Progenitor cell of endocrine pancreas (in vitro differentiated cells): Measurements from ENCODE around the gene IPO5. TPM values are rescaled to one million over a fixed set of nuclear protein-coding genes. Genes with fewer than 3 reads are reported as not detected.

Source experiments
- DNase-seq: peaks from one replicate; pipeline ENCODE4 v3.0.0; 2021; ENCODE audit warnings: low spot score; ENCODE audit not compliant: unreplicated experiment
- H3K27ac Mint-ChIP-seq: 2 replicates; pipeline ENCODE4 v1.8.0; 2021; ENCODE audit warnings: mild to moderate bottlenecking, moderate library complexity, mixed read lengths
- H3K27me3 Mint-ChIP-seq: 2 replicates; pipeline ENCODE4 v1.8.0; 2021; ENCODE audit warnings: mixed read lengths
- H3K36me3 Mint-ChIP-seq: 2 replicates; pipeline ENCODE4 v1.8.0; 2022; ENCODE audit warnings: mixed read lengths; ENCODE audit not compliant: insufficient read depth
- H3K4me1 Mint-ChIP-seq: 2 replicates; pipeline ENCODE4 v1.8.0; 2021; ENCODE audit warnings: low read depth, mixed read lengths
- H3K4me3 Mint-ChIP-seq: 2 replicates; pipeline ENCODE4 v1.8.0; 2021; ENCODE audit warnings: low read depth, mild to moderate bottlenecking, moderate library complexity, mixed read lengths
- H3K9me3 Mint-ChIP-seq: 2 replicates; pipeline ENCODE4 v1.8.0; 2021; ENCODE audit warnings: low read depth, mixed read lengths
- CTCF ChIP-seq: fragments of 200-600 bp; sonication (generic); IDR thresholded peaks from one replicate; pipeline ENCODE4 v1.5.0; 2021; ENCODE audit warnings: antibody characterized with exemption, mild to moderate bottlenecking; ENCODE audit not compliant: unreplicated experiment
- total RNA-seq: library from RNA; stranded (reverse); gene quantifications from 2 replicates; pipeline ENCODE4 v1.2.1, GENCODE V29; 2021

Gene IPO5
- total RNA-seq, 1 donor from 2014 or later, result 208 TPM

- Mint-ChIP-seq H3K4me1 (peaks cover 10% of the 10 kb centered on the region), H3K27ac (no peak overlapping the region), H3K4me3 (no peak overlapping the region), H3K27me3 (no peaks in the 10 kb centered on the region), H3K9me3 (no peaks in the 10 kb centered on the region), H3K36me3 (peaks cover 1% of the 10 kb centered on the region)
- no peak for TF ChIP-seq CTCF
- DNase-seq, result no peak
Observed at GRCh38 chr13:98065468-98065867, 112.0 kb downstream of the IPO5 start.

- Mint-ChIP-seq H3K9me3 (no peaks in the 10 kb centered on the region), H3K36me3 (peaks cover 1% of the 10 kb centered on the region), H3K4me1 (peaks cover 10% of the 10 kb centered on the region), H3K4me3 (no peak overlapping the region), H3K27ac (no peak overlapping the region), H3K27me3 (no peaks in the 10 kb centered on the region)
- no peak for DNase-seq
- no peak for TF ChIP-seq CTCF
Observed at GRCh38 chr13:98066636-98067035, 113.2 kb downstream of the IPO5 start.

- Mint-ChIP-seq H3K36me3 (peaks cover 1% of the 10 kb centered on the region), H3K27ac (no peak overlapping the region), H3K4me1 (peaks cover 10% of the 10 kb centered on the region), H3K27me3 (no peaks in the 10 kb centered on the region), H3K4me3 (no peak overlapping the region), H3K9me3 (no peaks in the 10 kb centered on the region)
- DNase-seq, result no peak
- no peak for TF ChIP-seq CTCF
Observed at GRCh38 chr13:98068521-98068920, 115.0 kb downstream of the IPO5 start.

- no peak for TF ChIP-seq CTCF
- no peak for DNase-seq
- H3K4me3 Mint-ChIP-seq, result no peak overlapping the region
- H3K36me3 Mint-ChIP-seq, result no peaks in the 10 kb centered on the region
- peaks cover 10% of the 10 kb centered on the region for H3K4me1 Mint-ChIP-seq
- no peak overlapping the region for H3K27ac Mint-ChIP-seq
- no peaks in the 10 kb centered on the region for H3K27me3 Mint-ChIP-seq
- H3K9me3 Mint-ChIP-seq, result no peaks in the 10 kb centered on the region
Observed at GRCh38 chr13:98069985-98070384, 116.5 kb downstream of the IPO5 start.

GRCh38 chr13:98071316-98071715 is 117.8 kb downstream of the IPO5 start:
- H3K9me3 Mint-ChIP-seq, result no peaks in the 10 kb centered on the region
- no peaks in the 10 kb centered on the region for H3K36me3 Mint-ChIP-seq
- DNase-seq, result no peak
- no peak overlapping the region for H3K27ac Mint-ChIP-seq
- H3K27me3 Mint-ChIP-seq, result no peaks in the 10 kb centered on the region
- no peak for TF ChIP-seq CTCF
- no peak overlapping the region for H3K4me3 Mint-ChIP-seq
- H3K4me1 Mint-ChIP-seq, result peaks cover 3% of the 10 kb centered on the region
